Measurements from ENCODE around the gene OSBPL1A.

OSBPL1A gene

DNA sequence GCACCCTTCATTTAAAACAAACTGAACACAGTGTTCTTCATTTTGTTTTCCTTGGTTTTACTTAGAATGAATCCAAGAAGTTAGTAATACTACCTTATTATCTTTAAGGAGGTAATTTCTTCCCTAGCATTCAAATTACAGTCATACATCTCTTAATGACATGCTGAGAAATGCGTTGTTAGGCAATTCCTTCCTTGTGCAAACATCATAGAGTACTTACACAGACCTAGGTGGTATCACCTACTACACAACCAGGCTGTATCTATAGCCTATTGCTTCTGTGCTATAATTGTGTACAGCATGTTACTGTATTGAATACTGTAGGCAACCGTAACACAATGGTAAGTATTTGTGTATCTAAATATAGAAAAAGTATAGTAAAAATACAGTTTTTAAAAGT lies 267.1 kb downstream of the OSBPL1A start:
- DNase-seq (ENCODE audit: low read depth in 1 of 2, low spot score in 1 of 2) = no peak
- TF ChIP-seq, protein P1, sequence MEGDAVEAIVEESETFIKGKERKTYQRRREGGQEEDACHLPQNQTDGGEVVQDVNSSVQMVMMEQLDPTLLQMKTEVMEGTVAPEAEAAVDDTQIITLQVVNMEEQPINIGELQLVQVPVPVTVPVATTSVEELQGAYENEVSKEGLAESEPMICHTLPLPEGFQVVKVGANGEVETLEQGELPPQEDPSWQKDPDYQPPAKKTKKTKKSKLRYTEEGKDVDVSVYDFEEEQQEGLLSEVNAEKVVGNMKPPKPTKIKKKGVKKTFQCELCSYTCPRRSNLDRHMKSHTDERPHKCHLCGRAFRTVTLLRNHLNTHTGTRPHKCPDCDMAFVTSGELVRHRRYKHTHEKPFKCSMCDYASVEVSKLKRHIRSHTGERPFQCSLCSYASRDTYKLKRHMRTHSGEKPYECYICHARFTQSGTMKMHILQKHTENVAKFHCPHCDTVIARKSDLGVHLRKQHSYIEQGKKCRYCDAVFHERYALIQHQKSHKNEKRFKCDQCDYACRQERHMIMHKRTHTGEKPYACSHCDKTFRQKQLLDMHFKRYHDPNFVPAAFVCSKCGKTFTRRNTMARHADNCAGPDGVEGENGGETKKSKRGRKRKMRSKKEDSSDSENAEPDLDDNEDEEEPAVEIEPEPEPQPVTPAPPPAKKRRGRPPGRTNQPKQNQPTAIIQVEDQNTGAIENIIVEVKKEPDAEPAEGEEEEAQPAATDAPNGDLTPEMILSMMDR (IDR thresholded peaks at IDR 0.05; ENCODE audit: insufficient read depth, low read length) = no peak
- TF ChIP-seq SPI1 (IDR thresholded peaks at IDR 0.05; ENCODE audit: borderline replicate concordance, low read depth) = no peak
- Histone ChIP-seq H3K27ac (replicated peaks) (no peak overlapping the region), H3K27me3 (ENCODE audit: insufficient read depth, poor library complexity, severe bottlenecking) (no peaks in the 10 kb centered on the region), H3K4me3 (replicated peaks; ENCODE audit: insufficient read depth, low read length) (no peak overlapping the region)

GRCh38 chr18:24128700-24129099 lies 268.9 kb downstream of the OSBPL1A start:
- DNase-seq (ENCODE audit: low read depth in 1 of 2, low spot score in 1 of 2) = no peak
- no peak overlapping the region for H3K4me3 ChIP-seq (replicated peaks; ENCODE audit: insufficient read depth, low read length)
- no peaks in the 10 kb centered on the region for H3K27me3 ChIP-seq (ENCODE audit: insufficient read depth, poor library complexity, severe bottlenecking)
- no peak for TF ChIP-seq GABPA (IDR thresholded peaks at IDR 0.05; ENCODE audit: low read depth)
- TF ChIP-seq, protein P2, sequence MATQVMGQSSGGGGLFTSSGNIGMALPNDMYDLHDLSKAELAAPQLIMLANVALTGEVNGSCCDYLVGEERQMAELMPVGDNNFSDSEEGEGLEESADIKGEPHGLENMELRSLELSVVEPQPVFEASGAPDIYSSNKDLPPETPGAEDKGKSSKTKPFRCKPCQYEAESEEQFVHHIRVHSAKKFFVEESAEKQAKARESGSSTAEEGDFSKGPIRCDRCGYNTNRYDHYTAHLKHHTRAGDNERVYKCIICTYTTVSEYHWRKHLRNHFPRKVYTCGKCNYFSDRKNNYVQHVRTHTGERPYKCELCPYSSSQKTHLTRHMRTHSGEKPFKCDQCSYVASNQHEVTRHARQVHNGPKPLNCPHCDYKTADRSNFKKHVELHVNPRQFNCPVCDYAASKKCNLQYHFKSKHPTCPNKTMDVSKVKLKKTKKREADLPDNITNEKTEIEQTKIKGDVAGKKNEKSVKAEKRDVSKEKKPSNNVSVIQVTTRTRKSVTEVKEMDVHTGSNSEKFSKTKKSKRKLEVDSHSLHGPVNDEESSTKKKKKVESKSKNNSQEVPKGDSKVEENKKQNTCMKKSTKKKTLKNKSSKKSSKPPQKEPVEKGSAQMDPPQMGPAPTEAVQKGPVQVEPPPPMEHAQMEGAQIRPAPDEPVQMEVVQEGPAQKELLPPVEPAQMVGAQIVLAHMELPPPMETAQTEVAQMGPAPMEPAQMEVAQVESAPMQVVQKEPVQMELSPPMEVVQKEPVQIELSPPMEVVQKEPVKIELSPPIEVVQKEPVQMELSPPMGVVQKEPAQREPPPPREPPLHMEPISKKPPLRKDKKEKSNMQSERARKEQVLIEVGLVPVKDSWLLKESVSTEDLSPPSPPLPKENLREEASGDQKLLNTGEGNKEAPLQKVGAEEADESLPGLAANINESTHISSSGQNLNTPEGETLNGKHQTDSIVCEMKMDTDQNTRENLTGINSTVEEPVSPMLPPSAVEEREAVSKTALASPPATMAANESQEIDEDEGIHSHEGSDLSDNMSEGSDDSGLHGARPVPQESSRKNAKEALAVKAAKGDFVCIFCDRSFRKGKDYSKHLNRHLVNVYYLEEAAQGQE (IDR thresholded peaks at IDR 0.05; ENCODE audit: insufficient replicate concordance, low read depth) = no peak
- TF ChIP-seq SPI1 (IDR thresholded peaks at IDR 0.05; ENCODE audit: borderline replicate concordance, low read depth) = no peak
- TF ChIP-seq POLR2AphosphoS5 (IDR thresholded peaks at IDR 0.05; ENCODE audit: low read depth) = no peak
- TF ChIP-seq, protein P1 (IDR thresholded peaks at IDR 0.05; ENCODE audit: insufficient read depth, low read length) = no peak
- H3K27ac ChIP-seq (replicated peaks) = no peak overlapping the region

DNA sequence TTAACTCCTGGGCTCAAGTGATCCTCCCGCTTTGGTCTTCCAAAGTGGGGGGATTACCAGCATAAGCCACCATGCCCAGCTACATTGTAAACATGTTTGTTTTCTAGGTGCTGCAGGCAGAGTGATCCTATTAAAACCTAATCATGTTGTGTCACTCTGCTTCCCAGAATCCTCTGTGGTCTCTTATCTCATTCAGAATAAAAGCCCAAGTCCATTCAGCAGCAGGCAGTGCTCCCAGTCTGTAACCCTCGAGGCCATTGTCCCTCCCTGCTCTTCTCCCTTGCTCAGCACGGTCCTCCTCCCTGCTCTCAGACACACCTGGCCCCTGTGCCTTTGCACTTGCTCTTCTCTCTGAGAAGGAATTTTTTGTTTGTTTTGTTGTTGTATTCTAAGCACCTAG lies 269.9 kb downstream of the OSBPL1A start:
- H3K27ac ChIP-seq (replicated peaks) = no peak overlapping the region
- TF ChIP-seq SPI1 (IDR thresholded peaks at IDR 0.05; ENCODE audit: borderline replicate concordance, low read depth) (no peak), POLR2AphosphoS5 (IDR thresholded peaks at IDR 0.05; ENCODE audit: low read depth) (no peak), GABPA (IDR thresholded peaks at IDR 0.05; ENCODE audit: low read depth) (no peak)
- TF ChIP-seq, protein P2 (IDR thresholded peaks at IDR 0.05; ENCODE audit: insufficient replicate concordance, low read depth) = no peak
- TF ChIP-seq, protein P1 (IDR thresholded peaks at IDR 0.05; ENCODE audit: insufficient read depth, low read length) = no peak
- no peaks in the 10 kb centered on the region for H3K27me3 ChIP-seq (ENCODE audit: insufficient read depth, poor library complexity, severe bottlenecking)
- DNase-seq (ENCODE audit: low read depth in 1 of 2, low spot score in 1 of 2) = no peak
- H3K4me3 ChIP-seq (replicated peaks; ENCODE audit: insufficient read depth, low read length) = no peak overlapping the region

All from HL-60 (cell line).